Measurements from ENCODE around the gene DAP3.
A peak's percentile ranks its signal among the peaks of the same experiment; 100 is the strongest.

The DAP3 gene

GRCh38 chr1:155648207-155649147 is 40.4 kb upstream of the DAP3 start:
- Histone ChIP-seq H3K9me3 (ENCODE audit: control insufficient read depth, insufficient read depth, low read depth, low read length) (no peaks in the 10 kb centered on the region), H3K4me1 (ENCODE audit: control insufficient read depth, insufficient read depth, low read length) (no peaks in the 10 kb centered on the region; the same call in 1 of the 2 replicates), H3K4me3 (ENCODE audit: low read depth, low read length) (no peak overlapping the region), H3K27ac (ENCODE audit: extremely low read depth, low read depth, low read length) (no peak overlapping the region), H3K36me3 (ENCODE audit: control insufficient read depth in 2 of 2, insufficient read depth in 1 of 2, low read length in 2 of 2) (no peaks in the 10 kb centered on the region)
- ChIA-PET CTCF (interaction anchor here (0.6 to 1.0 kb wide), 3 partner anchors 27 to 448 kb away, joined by 3 read pairs; no protein-coding TSS in a partner anchor), POLR2A (interaction anchor here (0.7 kb wide), 1 partner anchor 46 kb away, joined by 3 read pairs; no protein-coding TSS in a partner anchor)
- TF ChIP-seq ZNF23 (tag by site-specific recombination; IDR thresholded peaks at IDR 0.05; ENCODE audit: borderline replicate concordance) = no peak
- TF ChIP-seq ZEB2 (tag by site-specific recombination; IDR thresholded peaks at IDR 0.05) = no peak
- TF ChIP-seq ZNF785 (tag by site-specific recombination; IDR thresholded peaks at IDR 0.05) = no peak
- no peak for TF ChIP-seq KLF16 (tag by site-specific recombination; IDR thresholded peaks at IDR 0.05)
- no peak for TF ChIP-seq ZNF140 (tag by site-specific recombination; IDR thresholded peaks at IDR 0.05)
- TF ChIP-seq KLF1 (tag by site-specific recombination; IDR thresholded peaks at IDR 0.05) = no peak
- TF ChIP-seq, protein P1, sequence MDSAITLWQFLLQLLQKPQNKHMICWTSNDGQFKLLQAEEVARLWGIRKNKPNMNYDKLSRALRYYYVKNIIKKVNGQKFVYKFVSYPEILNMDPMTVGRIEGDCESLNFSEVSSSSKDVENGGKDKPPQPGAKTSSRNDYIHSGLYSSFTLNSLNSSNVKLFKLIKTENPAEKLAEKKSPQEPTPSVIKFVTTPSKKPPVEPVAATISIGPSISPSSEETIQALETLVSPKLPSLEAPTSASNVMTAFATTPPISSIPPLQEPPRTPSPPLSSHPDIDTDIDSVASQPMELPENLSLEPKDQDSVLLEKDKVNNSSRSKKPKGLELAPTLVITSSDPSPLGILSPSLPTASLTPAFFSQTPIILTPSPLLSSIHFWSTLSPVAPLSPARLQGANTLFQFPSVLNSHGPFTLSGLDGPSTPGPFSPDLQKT (IDR thresholded peaks at IDR 0.05; ENCODE audit: borderline replicate concordance, low read depth, low read length) = no peak
- TF ChIP-seq ZNF677 (tag by site-specific recombination; IDR thresholded peaks at IDR 0.05) = no peak
- no peak for TF ChIP-seq ZNF585B (tag by site-specific recombination; IDR thresholded peaks at IDR 0.05)
- TF ChIP-seq ZNF335 (tag by site-specific recombination; conservative IDR thresholded peaks at IDR 0.05) = 0 out of 2 replicates have a peak, but pooled peaks have one; percentile 17
- no peak for TF ChIP-seq REPIN1 (tag by site-specific recombination; IDR thresholded peaks at IDR 0.05; ENCODE audit: low read depth)
- no peak for TF ChIP-seq ZNF513 (tag by site-specific recombination; IDR thresholded peaks at IDR 0.05)
- no peak for TF ChIP-seq ZNF596 (tag by site-specific recombination; IDR thresholded peaks at IDR 0.05)
- TF ChIP-seq HOXA7 (CRISPR knock-in tag; IDR thresholded peaks at IDR 0.05; ENCODE audit: borderline replicate concordance) = no peak
- no peak for TF ChIP-seq ZNF747 (tag by site-specific recombination; IDR thresholded peaks at IDR 0.05)
- no peak for TF ChIP-seq OSR2 (tag by site-specific recombination; IDR thresholded peaks at IDR 0.05)
- no peak for TF ChIP-seq ZNF561 (tag by site-specific recombination; IDR thresholded peaks at IDR 0.05; ENCODE audit: borderline replicate concordance)
- peak; percentile 32; the same call in 1 of the 2 replicates for TF ChIP-seq ZBTB6 (tag by site-specific recombination; IDR thresholded peaks at IDR 0.05)
- peak; percentile 51; the same call in 1 of the 2 replicates for TF ChIP-seq PRDM1 (tag by site-specific recombination; IDR thresholded peaks at IDR 0.05)
- no peak for TF ChIP-seq ZFHX2 (tag by site-specific recombination; conservative IDR thresholded peaks at IDR 0.05)
- no peak for TF ChIP-seq ZNF416 (tag by site-specific recombination; IDR thresholded peaks at IDR 0.05)
- TF ChIP-seq KLF7 (tag by site-specific recombination; IDR thresholded peaks at IDR 0.05; ENCODE audit: borderline replicate concordance) = no peak
- no peak for TF ChIP-seq ZBTB21 (tag by site-specific recombination; IDR thresholded peaks at IDR 0.05)
- peak; percentile 56 for TF ChIP-seq ZNF654 (tag by site-specific recombination; IDR thresholded peaks at IDR 0.05; ENCODE audit: low read depth)
- TF ChIP-seq, protein P2, sequence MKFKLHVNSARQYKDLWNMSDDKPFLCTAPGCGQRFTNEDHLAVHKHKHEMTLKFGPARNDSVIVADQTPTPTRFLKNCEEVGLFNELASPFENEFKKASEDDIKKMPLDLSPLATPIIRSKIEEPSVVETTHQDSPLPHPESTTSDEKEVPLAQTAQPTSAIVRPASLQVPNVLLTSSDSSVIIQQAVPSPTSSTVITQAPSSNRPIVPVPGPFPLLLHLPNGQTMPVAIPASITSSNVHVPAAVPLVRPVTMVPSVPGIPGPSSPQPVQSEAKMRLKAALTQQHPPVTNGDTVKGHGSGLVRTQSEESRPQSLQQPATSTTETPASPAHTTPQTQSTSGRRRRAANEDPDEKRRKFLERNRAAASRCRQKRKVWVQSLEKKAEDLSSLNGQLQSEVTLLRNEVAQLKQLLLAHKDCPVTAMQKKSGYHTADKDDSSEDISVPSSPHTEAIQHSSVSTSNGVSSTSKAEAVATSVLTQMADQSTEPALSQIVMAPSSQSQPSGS (tag by site-specific recombination; IDR thresholded peaks at IDR 0.05; ENCODE audit: low read depth) = no peak
- 0 out of 2 replicates have a peak, but pooled peaks have one; percentile 30 for TF ChIP-seq ZNF660 (tag by site-specific recombination; IDR thresholded peaks at IDR 0.05)
- TF ChIP-seq ZNF133 (tag by site-specific recombination; IDR thresholded peaks at IDR 0.05) = no peak
- TF ChIP-seq ZFP41 (tag by site-specific recombination; IDR thresholded peaks at IDR 0.05; ENCODE audit: borderline replicate concordance) = no peak
- no peak for TF ChIP-seq SALL2 (tag by site-specific recombination; IDR thresholded peaks at IDR 0.05; ENCODE audit: borderline replicate concordance)
- no peak for TF ChIP-seq BCL11A (tag by site-specific recombination; IDR thresholded peaks at IDR 0.05; ENCODE audit: low read depth)
- peak; percentile 80 for TF ChIP-seq ZNF2 (tag by site-specific recombination; IDR thresholded peaks at IDR 0.05)
- no peak for TF ChIP-seq ZBTB26 (tag by site-specific recombination; optimal IDR thresholded peaks at IDR 0.05)
- no peak for TF ChIP-seq GLIS2 (tag by site-specific recombination; IDR thresholded peaks at IDR 0.05)
